H1 (cell line): Measurements from ENCODE around the gene SMCHD1. TPM values are rescaled to one million over a fixed set of nuclear protein-coding genes. Genes with fewer than 3 reads are reported as not detected.

Source experiments
- ATF3 ChIP-seq: IDR thresholded peaks from 2 replicates; pipeline ENCODE4 v1.6.1; 2011; ENCODE audit warnings: low read depth, mild to moderate bottlenecking, low read length; ENCODE audit not compliant: insufficient read depth
- BACH1 ChIP-seq: IDR thresholded peaks from 2 replicates; pipeline ENCODE4 v1.6.1; 2012; ENCODE audit warnings: low read length, improper control_type of control experiment
- CHD2 ChIP-seq: IDR thresholded peaks from 2 replicates; pipeline ENCODE4 v1.6.1; 2012; ENCODE audit warnings: low read length, improper control_type of control experiment
- CREB1 ChIP-seq: IDR thresholded peaks from 2 replicates; pipeline ENCODE4 v1.6.1; 2012; ENCODE audit warnings: inconsistent platforms
- CTCF ChIP-seq, 3 experiments: IDR thresholded peaks; 1 replicate in 2 of 3; 2 replicates in 1 of 3; pipeline versions ENCODE4 v1.5.1 to v1.6.1; 2011; ENCODE audit warnings: low read length in 3 of 3, mild to moderate bottlenecking in 3 of 3, inconsistent platforms in 2 of 3, low read depth in 1 of 3, moderate library complexity in 1 of 3; ENCODE audit not compliant: insufficient read depth in 1 of 3; ENCODE audit errors: control extremely low read depth in 1 of 3
- EGR1 ChIP-seq: IDR thresholded peaks from 2 replicates; pipeline ENCODE4 v1.6.1; 2011; ENCODE audit warnings: low read depth, low read length, borderline replicate concordance
- POU5F1 ChIP-seq: IDR thresholded peaks from 2 replicates; pipeline ENCODE4 v1.6.1; 2011; ENCODE audit warnings: low read depth, mild to moderate bottlenecking, low read length, moderate library complexity
- SUZ12 ChIP-seq: fragments of 200-600 bp; sonication (generic); IDR thresholded peaks from 2 replicates; pipeline ENCODE4 v1.6.1; 2012; ENCODE audit warnings: mild to moderate bottlenecking, inconsistent platforms, low read length, moderate library complexity, mixed read lengths
- polyA plus RNA-seq, 7 experiments: library from polyadenylated mRNA; depleted of rRNA in 3 of 7; stranded (reverse) in 5 of 7; unstranded in 2 of 7; fragments of >200 nt in 5 of 7; fragments of 200-250 nt in 2 of 7; gene quantifications; 1 replicate in 5 of 7; 2 replicates in 1 of 7; 4 replicates in 1 of 7; pipeline versions ENCODE4 v1.2.1 to v1.2.3, GENCODE V29; 2011 to 2013; ENCODE audit warnings: missing spikeins in 2 of 7, mixed read lengths in 2 of 7
- total RNA-seq: library from RNA; stranded (reverse); fragmentation: NEBNext Ultra II Directional; extraction: Animal tissue kit (Norgen Biotek cat#: 25700); gene quantifications from 2 replicates; pipeline ENCODE4 v1.2.1, GENCODE V29; 2021
- TF ChIP-seq, protein P1 (sequence below): fragments of 300-600 bp; sonication (generic); IDR thresholded peaks from 2 replicates; pipeline ENCODE4 v1.7.1; 2012; ENCODE audit warnings: low read length, moderate library complexity, mild to moderate bottlenecking, inconsistent platforms; ENCODE audit not compliant: insufficient replicate concordance

Gene SMCHD1
- total and polyA plus RNA-seq, 2 of the 8 experiments (the other 6 are each of a cell fraction or from before 2014, with no cell fraction given) = 9.3 to 32.0 TPM

- TF ChIP-seq, protein P1, sequence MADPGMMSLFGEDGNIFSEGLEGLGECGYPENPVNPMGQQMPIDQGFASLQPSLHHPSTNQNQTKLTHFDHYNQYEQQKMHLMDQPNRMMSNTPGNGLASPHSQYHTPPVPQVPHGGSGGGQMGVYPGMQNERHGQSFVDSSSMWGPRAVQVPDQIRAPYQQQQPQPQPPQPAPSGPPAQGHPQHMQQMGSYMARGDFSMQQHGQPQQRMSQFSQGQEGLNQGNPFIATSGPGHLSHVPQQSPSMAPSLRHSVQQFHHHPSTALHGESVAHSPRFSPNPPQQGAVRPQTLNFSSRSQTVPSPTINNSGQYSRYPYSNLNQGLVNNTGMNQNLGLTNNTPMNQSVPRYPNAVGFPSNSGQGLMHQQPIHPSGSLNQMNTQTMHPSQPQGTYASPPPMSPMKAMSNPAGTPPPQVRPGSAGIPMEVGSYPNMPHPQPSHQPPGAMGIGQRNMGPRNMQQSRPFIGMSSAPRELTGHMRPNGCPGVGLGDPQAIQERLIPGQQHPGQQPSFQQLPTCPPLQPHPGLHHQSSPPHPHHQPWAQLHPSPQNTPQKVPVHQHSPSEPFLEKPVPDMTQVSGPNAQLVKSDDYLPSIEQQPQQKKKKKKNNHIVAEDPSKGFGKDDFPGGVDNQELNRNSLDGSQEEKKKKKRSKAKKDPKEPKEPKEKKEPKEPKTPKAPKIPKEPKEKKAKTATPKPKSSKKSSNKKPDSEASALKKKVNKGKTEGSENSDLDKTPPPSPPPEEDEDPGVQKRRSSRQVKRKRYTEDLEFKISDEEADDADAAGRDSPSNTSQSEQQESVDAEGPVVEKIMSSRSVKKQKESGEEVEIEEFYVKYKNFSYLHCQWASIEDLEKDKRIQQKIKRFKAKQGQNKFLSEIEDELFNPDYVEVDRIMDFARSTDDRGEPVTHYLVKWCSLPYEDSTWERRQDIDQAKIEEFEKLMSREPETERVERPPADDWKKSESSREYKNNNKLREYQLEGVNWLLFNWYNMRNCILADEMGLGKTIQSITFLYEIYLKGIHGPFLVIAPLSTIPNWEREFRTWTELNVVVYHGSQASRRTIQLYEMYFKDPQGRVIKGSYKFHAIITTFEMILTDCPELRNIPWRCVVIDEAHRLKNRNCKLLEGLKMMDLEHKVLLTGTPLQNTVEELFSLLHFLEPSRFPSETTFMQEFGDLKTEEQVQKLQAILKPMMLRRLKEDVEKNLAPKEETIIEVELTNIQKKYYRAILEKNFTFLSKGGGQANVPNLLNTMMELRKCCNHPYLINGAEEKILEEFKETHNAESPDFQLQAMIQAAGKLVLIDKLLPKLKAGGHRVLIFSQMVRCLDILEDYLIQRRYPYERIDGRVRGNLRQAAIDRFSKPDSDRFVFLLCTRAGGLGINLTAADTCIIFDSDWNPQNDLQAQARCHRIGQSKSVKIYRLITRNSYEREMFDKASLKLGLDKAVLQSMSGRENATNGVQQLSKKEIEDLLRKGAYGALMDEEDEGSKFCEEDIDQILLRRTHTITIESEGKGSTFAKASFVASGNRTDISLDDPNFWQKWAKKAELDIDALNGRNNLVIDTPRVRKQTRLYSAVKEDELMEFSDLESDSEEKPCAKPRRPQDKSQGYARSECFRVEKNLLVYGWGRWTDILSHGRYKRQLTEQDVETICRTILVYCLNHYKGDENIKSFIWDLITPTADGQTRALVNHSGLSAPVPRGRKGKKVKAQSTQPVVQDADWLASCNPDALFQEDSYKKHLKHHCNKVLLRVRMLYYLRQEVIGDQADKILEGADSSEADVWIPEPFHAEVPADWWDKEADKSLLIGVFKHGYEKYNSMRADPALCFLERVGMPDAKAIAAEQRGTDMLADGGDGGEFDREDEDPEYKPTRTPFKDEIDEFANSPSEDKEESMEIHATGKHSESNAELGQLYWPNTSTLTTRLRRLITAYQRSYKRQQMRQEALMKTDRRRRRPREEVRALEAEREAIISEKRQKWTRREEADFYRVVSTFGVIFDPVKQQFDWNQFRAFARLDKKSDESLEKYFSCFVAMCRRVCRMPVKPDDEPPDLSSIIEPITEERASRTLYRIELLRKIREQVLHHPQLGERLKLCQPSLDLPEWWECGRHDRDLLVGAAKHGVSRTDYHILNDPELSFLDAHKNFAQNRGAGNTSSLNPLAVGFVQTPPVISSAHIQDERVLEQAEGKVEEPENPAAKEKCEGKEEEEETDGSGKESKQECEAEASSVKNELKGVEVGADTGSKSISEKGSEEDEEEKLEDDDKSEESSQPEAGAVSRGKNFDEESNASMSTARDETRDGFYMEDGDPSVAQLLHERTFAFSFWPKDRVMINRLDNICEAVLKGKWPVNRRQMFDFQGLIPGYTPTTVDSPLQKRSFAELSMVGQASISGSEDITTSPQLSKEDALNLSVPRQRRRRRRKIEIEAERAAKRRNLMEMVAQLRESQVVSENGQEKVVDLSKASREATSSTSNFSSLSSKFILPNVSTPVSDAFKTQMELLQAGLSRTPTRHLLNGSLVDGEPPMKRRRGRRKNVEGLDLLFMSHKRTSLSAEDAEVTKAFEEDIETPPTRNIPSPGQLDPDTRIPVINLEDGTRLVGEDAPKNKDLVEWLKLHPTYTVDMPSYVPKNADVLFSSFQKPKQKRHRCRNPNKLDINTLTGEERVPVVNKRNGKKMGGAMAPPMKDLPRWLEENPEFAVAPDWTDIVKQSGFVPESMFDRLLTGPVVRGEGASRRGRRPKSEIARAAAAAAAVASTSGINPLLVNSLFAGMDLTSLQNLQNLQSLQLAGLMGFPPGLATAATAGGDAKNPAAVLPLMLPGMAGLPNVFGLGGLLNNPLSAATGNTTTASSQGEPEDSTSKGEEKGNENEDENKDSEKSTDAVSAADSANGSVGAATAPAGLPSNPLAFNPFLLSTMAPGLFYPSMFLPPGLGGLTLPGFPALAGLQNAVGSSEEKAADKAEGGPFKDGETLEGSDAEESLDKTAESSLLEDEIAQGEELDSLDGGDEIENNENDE = peak; percentile 27
- TF ChIP-seq CHD2 (no peak), CREB1 (peak; percentile 96; the same call in 1 of the 2 replicates), POU5F1 (no peak), BACH1 (peak; percentile 4; the same call in 1 of the 2 replicates), ATF3 (no peak), CTCF (IDR thresholded peaks at IDR 0.05; ENCODE audit: control extremely low read depth in 1 of 3, insufficient read depth in 1 of 3, low read depth in 1 of 3, low read length in 3 of 3) (no peak), EGR1 (no peak), SUZ12 (0 out of 2 replicates have a peak, but pooled peaks have one; percentile 6)
- TF ChIP-seq, all 59 proteins: peak for 4
Observed at GRCh38 chr18:2654928-2655177, 673 bp upstream of the SMCHD1 start (continued).
